IMR-90 (cell line): Measurements from ENCODE around the gene B4GALT1.

Source experiments
- BHLHE40 ChIP-seq: fragments of 150-350 bp; IDR thresholded peaks from 2 replicates; pipeline ENCODE4 v1.6.1; 2016; ENCODE audit warnings: mild to moderate bottlenecking, low read depth, low read length
- CEBPB ChIP-seq: IDR thresholded peaks from 2 replicates; pipeline ENCODE4 v1.6.1; 2012; ENCODE audit warnings: low read depth, low read length, improper control_type of control experiment
- CHD1 ChIP-seq: IDR thresholded peaks from 2 replicates; pipeline ENCODE4 v1.6.1; 2012; ENCODE audit warnings: low read depth, low read length, improper control_type of control experiment
- CTCF ChIP-seq: conservative IDR thresholded peaks from 2 replicates; pipeline ENCODE4 v1.5.1; 2012; ENCODE audit warnings: mild to moderate bottlenecking, low read depth, low read length, improper control_type of control experiment
- ELK1 ChIP-seq: fragments of 150-350 bp; IDR thresholded peaks from 2 replicates; pipeline ENCODE4 v1.6.1; 2016; ENCODE audit warnings: low read depth, mild to moderate bottlenecking, low read length, moderate library complexity, borderline replicate concordance
- FOS ChIP-seq: fragments of 150-350 bp; IDR thresholded peaks from 2 replicates; pipeline ENCODE4 v1.6.1; 2016; ENCODE audit warnings: low read depth, low read length
- POLR2A ChIP-seq: IDR thresholded peaks from 2 replicates; pipeline ENCODE4 v1.6.1; 2012; ENCODE audit warnings: mild to moderate bottlenecking, low read depth, low read length
- RAD21 ChIP-seq: IDR thresholded peaks from 2 replicates; pipeline ENCODE4 v1.6.1; 2012; ENCODE audit warnings: low read length, improper control_type of control experiment
- RFX5 ChIP-seq: IDR thresholded peaks from 2 replicates; pipeline ENCODE4 v1.8.0; 2012; ENCODE audit warnings: low read depth, mild to moderate bottlenecking, low read length, moderate library complexity
- SMC3 ChIP-seq: fragments of 150-350 bp; IDR thresholded peaks from 2 replicates; pipeline ENCODE4 v1.6.1; 2016; ENCODE audit warnings: low read depth, mild to moderate bottlenecking, antibody characterized with exemption, low read length, moderate library complexity
- USF2 ChIP-seq: fragments of 150-350 bp; IDR thresholded peaks from 2 replicates; pipeline ENCODE4 v1.6.1; 2017; ENCODE audit warnings: mild to moderate bottlenecking, antibody characterized with exemption, low read length, low read depth

GRCh38 chr9:33164138-33164809, 2.9 kb downstream of the B4GALT1 start:
- TF ChIP-seq CTCF, result no peak
- TF ChIP-seq POLR2A, result no peak
- TF ChIP-seq CEBPB, result no peak
- no peak for TF ChIP-seq USF2
- TF ChIP-seq FOS, result no peak
- no peak for TF ChIP-seq RAD21
- no peak for TF ChIP-seq ELK1
- no peak for TF ChIP-seq BHLHE40
- TF ChIP-seq RFX5, result no peak
- TF ChIP-seq CHD1, result no peak
- TF ChIP-seq SMC3, result no peak
